IPS-18c (cell line): ENCODE results near the gene OGDHL.
"Not testable (repeated sequence)": the region's sequence is repeated elsewhere in the genome, so short reads cannot be mapped to it uniquely, and the experiment has no call there.

Source experiments
- H3K4me3 ChIP-seq: 2 replicates; pipeline ENCODE4 v1.7.0; 2013; ENCODE audit warnings: low read depth, mild to moderate bottlenecking, low read length, moderate library complexity; ENCODE audit not compliant: insufficient read depth
- H3K9me3 ChIP-seq: one replicate; pipeline ENCODE4 v1.6.1; 2013; ENCODE audit warnings: mild to moderate bottlenecking, low read length, moderate library complexity; ENCODE audit not compliant: control insufficient read depth, insufficient read depth

The OGDHL gene

DNA sequence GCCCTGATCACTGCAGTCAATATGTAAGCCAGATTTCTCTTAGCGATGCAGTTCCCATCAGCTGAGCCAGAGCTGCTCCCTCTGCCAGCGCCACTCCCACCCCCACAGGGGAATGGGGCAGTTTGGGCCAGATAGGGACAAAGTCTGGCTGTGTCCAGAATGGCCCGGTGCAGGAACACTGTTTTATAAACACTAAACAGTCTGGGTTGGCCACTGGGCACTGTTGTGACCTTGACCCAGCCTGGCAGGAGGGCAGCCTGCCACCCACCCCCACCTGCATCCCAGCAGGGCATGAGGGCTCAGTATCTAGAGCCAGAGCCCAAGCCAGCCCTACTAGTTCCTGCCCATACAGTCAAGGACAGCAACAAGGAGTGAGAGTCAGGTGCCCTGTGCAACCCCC lies 1.3 kb downstream of the OGDHL start:
- Histone ChIP-seq H3K9me3 (no peaks in the 10 kb centered on the region), H3K4me3 (peak overlapping the region; percentile 89; the same call in 1 of the 2 replicates)

GRCh38 chr10:49759787-49760551 lies 2.2 kb downstream of the OGDHL start:
- H3K9me3 ChIP-seq = no peaks in the 10 kb centered on the region
- H3K4me3 ChIP-seq = no peak overlapping the region

- H3K4me3 ChIP-seq = no peak overlapping the region
- H3K9me3 ChIP-seq = no peaks in the 10 kb centered on the region
Measured at GRCh38 chr10:49758249-49758930, 3.7 kb downstream of the OGDHL start.

GRCh38 chr10:49756641-49757040 lies 5.5 kb downstream of the OGDHL start:
- no peak overlapping the region for H3K4me3 ChIP-seq
- no peaks in the 10 kb centered on the region for H3K9me3 ChIP-seq

DNA sequence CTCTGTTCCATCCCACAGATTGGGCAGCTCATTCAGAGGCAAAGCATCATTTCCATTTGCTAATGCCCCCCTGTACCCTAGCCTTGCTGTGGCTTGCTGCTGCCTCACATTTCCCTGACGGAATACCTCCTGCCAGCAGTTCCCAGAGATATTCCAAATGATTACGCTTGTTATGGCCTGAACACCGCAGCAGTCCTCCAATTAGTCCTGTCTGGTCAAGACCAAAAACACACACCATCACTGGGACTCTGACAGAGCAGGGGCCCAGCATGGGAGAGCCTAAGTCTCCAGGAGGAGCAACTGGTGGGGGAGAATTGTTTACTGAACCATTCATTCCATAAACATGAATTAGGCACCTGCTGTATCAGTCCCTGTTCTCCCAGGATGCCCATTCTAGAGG lies 6.1 kb downstream of the OGDHL start:
- H3K4me3 ChIP-seq = no peak overlapping the region
- no peaks in the 10 kb centered on the region for H3K9me3 ChIP-seq

- H3K9me3 ChIP-seq, H3K4me3 ChIP-seq: not testable (repeated sequence)
Measured at GRCh38 chr10:49754951-49755350, 7.2 kb downstream of the OGDHL start.

- H3K9me3 ChIP-seq = no peaks in the 10 kb centered on the region
- H3K4me3 ChIP-seq = no peak overlapping the region
Measured at GRCh38 chr10:49752584-49752983, 9.5 kb downstream of the OGDHL start.

GRCh38 chr10:49751636-49752510 lies 10.2 kb downstream of the OGDHL start:
- Histone ChIP-seq H3K4me3 (no peak overlapping the region), H3K9me3 (no peaks in the 10 kb centered on the region)

DNA sequence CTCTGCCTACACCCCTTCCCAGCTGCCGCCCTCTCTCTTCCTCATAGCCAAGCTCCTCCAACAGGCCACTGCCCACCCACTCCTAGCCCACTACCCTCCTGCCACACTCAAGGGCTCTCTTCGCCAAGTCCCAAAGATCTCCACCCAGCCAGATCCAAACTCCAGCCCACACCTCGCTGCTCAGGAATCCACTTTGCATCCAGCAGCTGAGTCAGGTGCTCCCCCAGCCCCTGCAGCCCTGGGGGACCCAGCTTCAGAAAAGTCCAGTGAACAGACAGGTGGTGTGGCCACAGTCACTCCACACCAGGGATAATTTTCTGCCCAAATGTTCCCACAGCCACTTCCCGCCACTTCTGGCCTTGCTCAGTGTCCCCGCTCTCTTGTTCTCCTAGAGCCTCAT lies 10.9 kb downstream of the OGDHL start:
- Histone ChIP-seq H3K9me3 (no peaks in the 10 kb centered on the region), H3K4me3 (no peak overlapping the region)

DNA sequence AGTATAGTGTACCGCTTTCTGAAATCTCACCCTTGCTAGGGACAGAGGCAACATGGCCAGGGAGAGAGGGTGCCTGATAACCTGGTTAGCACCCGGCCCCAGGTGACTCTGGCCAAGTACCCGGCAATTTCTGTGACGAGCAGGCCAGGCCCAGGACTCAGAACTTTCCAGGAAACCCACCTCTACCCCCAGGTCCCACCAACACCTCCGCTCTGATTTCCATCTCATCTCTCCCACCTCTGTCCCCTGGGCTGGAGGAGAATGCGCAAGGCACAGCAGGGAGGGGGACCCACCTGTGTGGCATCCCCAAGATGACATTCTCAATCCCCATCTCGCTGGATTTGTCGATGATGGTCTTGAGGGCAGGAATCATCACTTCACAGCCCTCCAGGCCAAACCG lies 11.6 kb downstream of the OGDHL start:
- Histone ChIP-seq H3K4me3 (no peak overlapping the region), H3K9me3 (no peaks in the 10 kb centered on the region)

- Histone ChIP-seq H3K9me3 (no peaks in the 10 kb centered on the region), H3K4me3 (no peak overlapping the region)
Measured at GRCh38 chr10:49749556-49750491, 12.3 kb downstream of the OGDHL start.

GRCh38 chr10:49749144-49749543 lies 13.0 kb downstream of the OGDHL start:
- no peaks in the 10 kb centered on the region for H3K9me3 ChIP-seq
- no peak overlapping the region for H3K4me3 ChIP-seq

- no peak overlapping the region for H3K4me3 ChIP-seq
- no peaks in the 10 kb centered on the region for H3K9me3 ChIP-seq
Measured at GRCh38 chr10:49748006-49748405, 14.1 kb downstream of the OGDHL start.

DNA sequence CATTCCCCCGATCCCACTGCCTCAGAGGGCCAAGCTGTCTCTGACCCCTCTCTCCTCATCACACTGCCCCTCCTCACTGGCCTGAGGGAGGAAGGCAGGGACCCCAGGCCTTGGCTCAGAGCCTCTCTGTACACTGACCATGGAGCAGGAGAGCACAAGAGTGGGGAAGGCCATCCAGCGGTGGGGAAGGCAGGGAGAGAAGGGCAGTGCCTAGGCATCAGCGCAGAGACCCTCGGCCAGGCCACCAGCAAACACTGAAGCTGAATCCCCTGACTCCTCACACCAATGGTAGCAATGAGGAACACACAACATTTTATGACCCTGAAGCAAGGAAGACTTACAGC lies 14.8 kb downstream of the OGDHL start:
- Histone ChIP-seq H3K9me3 (no peaks in the 10 kb centered on the region), H3K4me3 (no peak overlapping the region)

DNA sequence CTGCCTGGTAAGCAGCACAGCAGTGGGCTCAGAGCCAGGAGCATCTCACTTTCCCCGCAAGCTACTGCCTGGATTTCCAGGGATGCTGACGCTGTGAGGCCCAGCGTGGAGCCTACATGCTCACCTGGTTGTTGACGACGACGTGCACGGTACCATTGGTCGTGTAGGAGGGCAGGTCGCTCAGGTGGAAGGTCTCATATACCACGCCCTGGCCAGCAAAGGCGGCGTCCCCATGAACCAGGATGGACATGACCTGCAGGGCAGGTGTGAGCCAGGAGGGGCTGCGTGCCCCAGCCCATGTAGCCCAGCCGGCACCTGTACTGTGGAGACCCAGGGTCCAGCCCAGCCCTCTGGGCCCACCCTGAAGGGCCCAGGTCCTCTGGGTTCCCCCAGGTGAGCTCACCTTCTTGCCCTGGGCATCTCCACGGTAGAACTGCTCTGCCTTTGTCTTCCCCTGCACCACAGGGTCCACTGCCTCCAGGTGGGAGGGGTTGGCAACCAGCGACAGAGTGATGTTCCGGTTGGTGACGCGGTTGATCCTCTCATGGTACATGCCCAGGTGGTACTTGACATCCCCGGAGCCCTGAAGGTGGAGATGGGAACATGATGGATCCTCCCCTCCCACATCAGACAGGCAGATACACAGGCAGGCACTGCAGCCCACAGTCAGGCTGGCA lies 15.4 kb downstream of the OGDHL start:
- Histone ChIP-seq H3K9me3 (no peaks in the 10 kb centered on the region), H3K4me3 (no peak overlapping the region)

- H3K9me3 ChIP-seq = no peaks in the 10 kb centered on the region
- no peak overlapping the region for H3K4me3 ChIP-seq
Measured at GRCh38 chr10:49745756-49746155, 16.4 kb downstream of the OGDHL start.
